K562 (cell line): ENCODE results near the gene BTG2. TPM values are rescaled to one million over a fixed set of nuclear protein-coding genes. Genes with fewer than 3 reads are reported as not detected.
A peak's percentile ranks its signal among the peaks of the same experiment; 100 is the strongest.

Experiments used
- ATAC-seq: fragments of 200-7000 bp; cut with Tn5 transposase; 3 replicates; pipeline ENCODE4 v1.9.1; 2020; ENCODE audit warnings: moderate library complexity
- BruUV-seq: library from RNA; stranded (reverse); fragments of 400-500 nt; replicated peaks from 2 replicates; lab custom pipeline; 2021; lab: Mats Ljungman, UMichigan
- CTCF ChIA-PET: fragments of 300-600 bp; formaldehyde crosslinking; extraction: SDS; loops from one replicate; lab custom pipeline; 2021; ENCODE audit warnings: low intra/inter-chr PET ratio; lab: Yijun Ruan, JAX
- POLR2A ChIA-PET: fragments of 300-600, 350-650 bp; sonication (Branson Sonifier 250); formaldehyde crosslinking; extraction: SDS; loops from one replicate; lab custom pipeline; 2021; ENCODE audit warnings: antibody characterized with exemption, inconsistent platforms; lab: Yijun Ruan, JAX
- DNase-seq, 4 experiments: peaks; one replicate each; pipeline versions ENCODE4 v3.0.0 to v3.0.0-alpha.2; 2011 to 2018; ENCODE audit warnings: low spot score in 3 of 4, mixed read lengths in 3 of 4; ENCODE audit errors: extremely low read depth in 1 of 4
- FAIRE-seq: peaks from 2 replicates; lab custom pipeline; 2011; peaks lifted over from hg19 to GRCh38; lab: Jason Lieb, UNC
- H2AFZ ChIP-seq: 2 replicates; pipeline ENCODE4 v1.6.0; 2011; ENCODE audit warnings: low read depth, low read length, control low read depth, inconsistent platforms
- H3K27ac ChIP-seq: fragments of 200-600 bp; 3 replicates; pipeline ENCODE4 v1.8.0; 2011; ENCODE audit warnings: low read depth, mild to moderate bottlenecking, control low read depth, inconsistent platforms, low read length, moderate library complexity, mixed read lengths; ENCODE audit errors: extremely low read depth
- H3K27me3 ChIP-seq, 2 experiments: fragments of 300-600 bp in 1 of 2; 2 replicates in 1 of 2; 3 replicates in 1 of 2; pipeline versions ENCODE4 v1.6.0 to v1.8.0; 2011; ENCODE audit warnings: inconsistent platforms in 2 of 2, low read length in 2 of 2, mild to moderate bottlenecking in 1 of 2, mixed read lengths in 1 of 2, moderate library complexity in 1 of 2; ENCODE audit not compliant: control insufficient read depth in 2 of 2, insufficient read depth in 2 of 2
- H3K36me3 ChIP-seq: fragments of 300-600 bp; 3 replicates; pipeline ENCODE4 v1.8.0; 2011; ENCODE audit warnings: mild to moderate bottlenecking, low read length, inconsistent platforms; ENCODE audit not compliant: control insufficient read depth, insufficient read depth
- H3K4me1 ChIP-seq, 2 experiments: fragments of 200-600 bp in 1 of 2; replicated peaks in 1 of 2; 2 replicates in 1 of 2; 3 replicates in 1 of 2; pipeline versions ENCODE4 v1.5.1 to v1.8.0; 2011; ENCODE audit warnings: inconsistent platforms in 2 of 2, low read length in 2 of 2, mild to moderate bottlenecking in 1 of 2, mixed read lengths in 1 of 2, moderate library complexity in 1 of 2; ENCODE audit not compliant: control insufficient read depth in 2 of 2, insufficient read depth in 2 of 2
- H3K4me2 ChIP-seq: 2 replicates; pipeline ENCODE4 v1.6.1; 2011; ENCODE audit warnings: low read length, control low read depth, inconsistent platforms, mixed read lengths; ENCODE audit not compliant: insufficient read depth
- H3K4me3 ChIP-seq: fragments of 200-600 bp; sonication (generic), shearing (Covaris generic); 2 replicates; pipeline ENCODE4 v1.5.1; 2016; ENCODE audit warnings: control low read depth, inconsistent platforms
- H3K79me2 ChIP-seq: fragments of 200-600 bp; 3 replicates; pipeline ENCODE4 v1.8.0; 2011; ENCODE audit warnings: low read length, inconsistent platforms; ENCODE audit not compliant: control insufficient read depth, insufficient read depth
- H3K9ac ChIP-seq, 2 experiments: 2 replicates each; pipeline versions ENCODE4 v1.6.0 to v1.6.1; 2011; ENCODE audit warnings: low read depth in 2 of 2, low read length in 2 of 2, control low read depth in 1 of 2, inconsistent platforms in 1 of 2, mild to moderate bottlenecking in 1 of 2, mixed read lengths in 1 of 2; ENCODE audit not compliant: insufficient read depth in 1 of 2
- H3K9me1 ChIP-seq: one replicate; pipeline ENCODE4 v1.6.0; 2011; ENCODE audit warnings: inconsistent platforms, mild to moderate bottlenecking, low read length, moderate library complexity; ENCODE audit not compliant: control insufficient read depth, insufficient read depth
- H3K9me3 ChIP-seq: replicated peaks from 2 replicates; pipeline ENCODE4 v1.5.1; 2011; ENCODE audit warnings: low read depth, low read length, inconsistent platforms; ENCODE audit not compliant: control insufficient read depth, insufficient read depth
- H4K20me1 ChIP-seq: replicated peaks from 2 replicates; pipeline ENCODE4 v1.6.1; 2011; ENCODE audit warnings: low read length, inconsistent platforms, mixed read lengths; ENCODE audit not compliant: control insufficient read depth, insufficient read depth
- ERF ChIP-seq: fragments of 450-650 bp; formaldehyde crosslinking; IDR thresholded peaks from 2 replicates; pipeline ENCODE4 v1.4.0; 2020; ENCODE audit warnings: mild to moderate bottlenecking, mixed read lengths
- MEF2A ChIP-seq: IDR thresholded peaks from 2 replicates; pipeline ENCODE4 v1.6.1; 2011; ENCODE audit warnings: low read depth, mild to moderate bottlenecking, low read length, moderate library complexity; ENCODE audit not compliant: control insufficient read depth
- NR2C2 ChIP-seq, 2 experiments: fragments of 200-800 bp in 1 of 2; sonication (Bioruptor generic) in 1 of 2; sonication (generic) in 1 of 2; formaldehyde crosslinking in 1 of 2; IDR thresholded peaks; 2 replicates each; pipeline versions ENCODE4 v1.6.1 to v1.8.0; 2016 to 2022; ENCODE audit warnings: mild to moderate bottlenecking in 1 of 2, missing compliant biosample characterization in 1 of 2, missing genetic modification characterization in 1 of 2, missing genetic modification reagents in 1 of 2
- NRF1 ChIP-seq, 2 experiments: fragments of 450-650 bp; IDR thresholded peaks in 1 of 2; conservative IDR thresholded peaks in 1 of 2; 2 replicates each; pipeline ENCODE4 v1.6.1; 2014; ENCODE audit warnings: mild to moderate bottlenecking in 2 of 2
- PML ChIP-seq: IDR thresholded peaks from 2 replicates; pipeline ENCODE4 v1.6.1; 2012; ENCODE audit warnings: low read length, inconsistent platforms
- POLR3G ChIP-seq: IDR thresholded peaks from 2 replicates; pipeline ENCODE4 v1.6.1; 2011; ENCODE audit not compliant: insufficient read length, insufficient replicate concordance; ENCODE audit errors: extremely low read depth
- STAT6 ChIP-seq: sonication (generic); formaldehyde crosslinking; IDR thresholded peaks from 2 replicates; pipeline ENCODE4 v1.8.1; 2023; ENCODE audit warnings: mild to moderate bottlenecking, missing genetic modification reagents
- ZBED1 ChIP-seq: IDR thresholded peaks from 2 replicates; pipeline ENCODE4 v1.6.1; 2014
- ZBTB7A ChIP-seq: IDR thresholded peaks from 2 replicates; pipeline ENCODE4 v1.6.1; 2011; ENCODE audit warnings: low read depth, mild to moderate bottlenecking, low read length, moderate library complexity, borderline replicate concordance; ENCODE audit not compliant: control insufficient read depth
- ZNF445 ChIP-seq: fragments of 250-450 bp; sonication (Bioruptor Pico); IDR thresholded peaks from 2 replicates; pipeline ENCODE4 v1.4.0; 2020; ENCODE audit warnings: low read depth, mild to moderate bottlenecking, moderate library complexity
- ZNF518B ChIP-seq: fragments of 250-450 bp; sonication (Bioruptor Pico); IDR thresholded peaks from 2 replicates; pipeline ENCODE4 v1.5.0; 2021; ENCODE audit warnings: mild to moderate bottlenecking, moderate library complexity
- WGBS: fragments of 100-300 bp; shearing (Covaris generic); methylation state at CpG from one replicate; pipeline ENCODE4 v1.1.6; 2016; ENCODE audit warnings: low coverage, mixed read lengths; ENCODE audit not compliant: insufficient coverage; ENCODE audit errors: missing lambda C conversion rate; 5-methylcytosine and 5-hydroxymethylcytosine counted together
- in situ Hi-C: fragments of 300-500 bp; cut with MboI; formaldehyde crosslinking; loops from 4 replicates; pipeline ENCODE4 v1.15.0; 2018; ENCODE audit warnings: inconsistent platforms, mixed read lengths
- intact Hi-C: fragments of 100-400 bp; cut with micrococcal nuclease; formaldehyde crosslinking; loops from 2 replicates; pipeline ENCODE4 v1.14.2; 2022
- polyA plus RNA-seq, 8 experiments: library from polyadenylated mRNA; depleted of rRNA in 4 of 8; stranded (reverse) in 5 of 8; unstranded in 3 of 8; fragments of >200 nt; fragmentation: Nextera tagmentation in 2 of 8; fragmentation: Illumina TruSeq in 1 of 8; extraction: Ambion mirVana in 2 of 8; extraction: Trizol in 1 of 8; gene quantifications; 2 replicates each; pipeline versions ENCODE4 v1.2.1 to v1.2.3, GENCODE V29; 2011 to 2014; ENCODE audit warnings: inconsistent platforms in 1 of 8, missing spikeins in 1 of 8
- total RNA-seq, 7 experiments: library from RNA; depleted of rRNA in 6 of 7; stranded (reverse); fragments of >200 nt in 6 of 7; fragmentation: Illumina TruSeq in 2 of 7; extraction: Trizol in 2 of 7; gene quantifications; 2 replicates each; pipeline versions ENCODE4 v1.2.1 to v1.2.3, GENCODE V29; 2011 to 2021; ENCODE audit warnings: low replicate concordance in 1 of 7
- TF ChIP-seq, protein P1 (sequence below): fragments of 250-450 bp; sonication (Bioruptor Pico); IDR thresholded peaks from 2 replicates; pipeline ENCODE4 v1.8.0; 2021; ENCODE audit warnings: moderate library complexity, mild to moderate bottlenecking, inconsistent platforms

Gene BTG2
- total and polyA plus RNA-seq, 9 of the 15 experiments (the other 6 are each of a cell fraction or from before 2014, with no cell fraction given): 2.3 to 41.9 (median 8.7) TPM

- H3K79me2 ChIP-seq: no peaks in the 10 kb centered on the region
- H3K9me3 ChIP-seq: no peaks in the 10 kb centered on the region
- H3K36me3 ChIP-seq: no peaks in the 10 kb centered on the region
- WGBS: 9% methylated on average over 13 of the region's 13 CpGs
- BruUV-seq: no TSS peak
- in situ Hi-C loops (no loop called here), intact Hi-C loops (no loop called here)
- H3K27ac ChIP-seq: no peak overlapping the region
- no peak overlapping the region for H3K4me3 ChIP-seq
- no peaks in the 10 kb centered on the region for H4K20me1 ChIP-seq
- peak overlapping the region in 1 of 2 experiments; percentile 69; a peak in 2 of 4 replicates for H3K9ac ChIP-seq
- ChIA-PET CTCF (no interaction called here), POLR2A (interaction anchor here (0.6 to 1.7 kb wide), 5 partner anchors 13 to 77 kb away, joined by 3 to 5 read pairs (median 3); no protein-coding TSS in a partner anchor)
- peak overlapping the region; percentile 41 for H2AFZ ChIP-seq
- DNase-seq: peak in 2 of 4 experiments; percentile 43 to 62
- H3K4me2 ChIP-seq: peak overlapping the region; percentile 24; the same call in 1 of the 2 replicates
- no peak for FAIRE-seq
- peaks cover 0 to 18% of the 10 kb centered on the region in 2 experiments; a peak in 1 of 5 replicates for H3K27me3 ChIP-seq
- peaks cover 28 to 32% of the 10 kb centered on the region in 2 experiments for H3K4me1 ChIP-seq
- peak; percentile 45 for ATAC-seq
- H3K9me1 ChIP-seq: no peaks in the 10 kb centered on the region
- TF ChIP-seq ZBTB7A (peak; percentile 45; the same call in 1 of the 2 replicates), NRF1 (conservative IDR thresholded peaks at IDR 0.05 in 1 of 2, IDR thresholded peaks at IDR 0.05 in 1 of 2) (peak; percentile 64 to 71), ZNF445 (CRISPR knock-in tag) (no peak), ERF (CRISPR knock-in tag) (no peak), ZNF518B (CRISPR knock-in tag) (no peak), STAT6 (CRISPR knock-in tag) (no peak), POLR3G (no peak), MEF2A (peak; percentile 49; the same call in 1 of the 2 replicates), NR2C2 (CRISPR knock-in tag; IDR thresholded peaks at IDR 0.05) (no peak), NR2C2 (tag; IDR thresholded peaks at IDR 0.05) (peak; percentile 50), PML (no peak), ZBED1 (no peak)
- TF ChIP-seq, protein P1, sequence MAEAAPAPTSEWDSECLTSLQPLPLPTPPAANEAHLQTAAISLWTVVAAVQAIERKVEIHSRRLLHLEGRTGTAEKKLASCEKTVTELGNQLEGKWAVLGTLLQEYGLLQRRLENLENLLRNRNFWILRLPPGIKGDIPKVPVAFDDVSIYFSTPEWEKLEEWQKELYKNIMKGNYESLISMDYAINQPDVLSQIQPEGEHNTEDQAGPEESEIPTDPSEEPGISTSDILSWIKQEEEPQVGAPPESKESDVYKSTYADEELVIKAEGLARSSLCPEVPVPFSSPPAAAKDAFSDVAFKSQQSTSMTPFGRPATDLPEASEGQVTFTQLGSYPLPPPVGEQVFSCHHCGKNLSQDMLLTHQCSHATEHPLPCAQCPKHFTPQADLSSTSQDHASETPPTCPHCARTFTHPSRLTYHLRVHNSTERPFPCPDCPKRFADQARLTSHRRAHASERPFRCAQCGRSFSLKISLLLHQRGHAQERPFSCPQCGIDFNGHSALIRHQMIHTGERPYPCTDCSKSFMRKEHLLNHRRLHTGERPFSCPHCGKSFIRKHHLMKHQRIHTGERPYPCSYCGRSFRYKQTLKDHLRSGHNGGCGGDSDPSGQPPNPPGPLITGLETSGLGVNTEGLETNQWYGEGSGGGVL (CRISPR knock-in tag): no peak
These were observed 27.0 kb upstream of the BTG2 start for GRCh38 chr1:203278082-203278884.
